ENCODE results near the gene MAP2K5. TPM values are rescaled to one million over a fixed set of nuclear protein-coding genes. Genes with fewer than 3 reads are reported as not detected.

MAP2K5 gene
- total RNA-seq, 1 experiment from 2014 or later, result 15.0 TPM

- Mint-ChIP-seq H3K4me1 (peaks cover 27 to 63% of the 10 kb centered on the region in 2 experiments), H3K27ac (no peak overlapping the region), H3K27me3 (ENCODE audit: low read depth) (no peaks in the 10 kb centered on the region), H3K36me3 (ENCODE audit: insufficient read depth in 1 of 3, low read depth in 3 of 3) (no peaks in the 10 kb centered on the region), H3K9me3 (no peaks in the 10 kb centered on the region), H3K4me3 (no peak overlapping the region)
- no peak overlapping the region for H2AFZ ChIP-seq (ENCODE audit: low read length)
- peaks cover 3% of the 10 kb centered on the region; the same call in 1 of the 2 replicates for H3K4me1 ChIP-seq (ENCODE audit: insufficient read depth, low read length)
- H4K91ac ChIP-seq (ENCODE audit: insufficient read length, low read depth, low read length), result no peak overlapping the region
- no peak overlapping the region for H3K18ac ChIP-seq (ENCODE audit: insufficient read length, low read depth, low read length)
- H3K79me2 ChIP-seq (ENCODE audit: insufficient read depth, low read length), result no peaks in the 10 kb centered on the region
- H2BK20ac ChIP-seq (ENCODE audit: low read depth, low read length, poor library complexity, severe bottlenecking), result no peak overlapping the region
- no peak overlapping the region for H3K14ac ChIP-seq (ENCODE audit: insufficient read depth, low read length)
- H3K56ac ChIP-seq (ENCODE audit: insufficient read length, low read depth, low read length), result no peak overlapping the region
- no peak overlapping the region for H4K5ac ChIP-seq (ENCODE audit: insufficient read length, low read depth, low read length)
- H4K20me1 ChIP-seq (ENCODE audit: control insufficient read depth, insufficient read depth, insufficient read length), result no peaks in the 10 kb centered on the region
- H2BK15ac ChIP-seq (ENCODE audit: low read depth, low read length), result no peak overlapping the region
- no peaks in the 10 kb centered on the region for H3K79me1 ChIP-seq (ENCODE audit: insufficient read depth, low read depth, low read length, poor library complexity, severe bottlenecking)
- no peak overlapping the region for H2AK5ac ChIP-seq (ENCODE audit: insufficient read length, low read length)
- H3T11ph ChIP-seq (ENCODE audit: low read length), result no peak overlapping the region
- H3K27me3 ChIP-seq (ENCODE audit: insufficient read depth, low read length), result no peaks in the 10 kb centered on the region; the same call in 1 of the 2 replicates
- no CpG with 5 or more reads among the region's 3 CpGs for WGBS (ENCODE audit: extremely low coverage, insufficient read length, low lambda C conversion rate)
- H2BK12ac ChIP-seq (ENCODE audit: insufficient read length, low read depth, low read length), result no peak overlapping the region
- TF ChIP-seq, protein P1, sequence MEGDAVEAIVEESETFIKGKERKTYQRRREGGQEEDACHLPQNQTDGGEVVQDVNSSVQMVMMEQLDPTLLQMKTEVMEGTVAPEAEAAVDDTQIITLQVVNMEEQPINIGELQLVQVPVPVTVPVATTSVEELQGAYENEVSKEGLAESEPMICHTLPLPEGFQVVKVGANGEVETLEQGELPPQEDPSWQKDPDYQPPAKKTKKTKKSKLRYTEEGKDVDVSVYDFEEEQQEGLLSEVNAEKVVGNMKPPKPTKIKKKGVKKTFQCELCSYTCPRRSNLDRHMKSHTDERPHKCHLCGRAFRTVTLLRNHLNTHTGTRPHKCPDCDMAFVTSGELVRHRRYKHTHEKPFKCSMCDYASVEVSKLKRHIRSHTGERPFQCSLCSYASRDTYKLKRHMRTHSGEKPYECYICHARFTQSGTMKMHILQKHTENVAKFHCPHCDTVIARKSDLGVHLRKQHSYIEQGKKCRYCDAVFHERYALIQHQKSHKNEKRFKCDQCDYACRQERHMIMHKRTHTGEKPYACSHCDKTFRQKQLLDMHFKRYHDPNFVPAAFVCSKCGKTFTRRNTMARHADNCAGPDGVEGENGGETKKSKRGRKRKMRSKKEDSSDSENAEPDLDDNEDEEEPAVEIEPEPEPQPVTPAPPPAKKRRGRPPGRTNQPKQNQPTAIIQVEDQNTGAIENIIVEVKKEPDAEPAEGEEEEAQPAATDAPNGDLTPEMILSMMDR (conservative IDR thresholded peaks at IDR 0.05), result no peak
- H3K4ac ChIP-seq (ENCODE audit: low read depth, low read length), result no peak overlapping the region
- H3K9me3 ChIP-seq (ENCODE audit: control insufficient read depth, low read depth, low read length), result no peaks in the 10 kb centered on the region
- H3K4me2 ChIP-seq (ENCODE audit: insufficient read depth, insufficient read length, low read length), result no peak overlapping the region
- H3K9ac ChIP-seq (ENCODE audit: extremely low read depth, insufficient read length, low read length), result no peak overlapping the region
- H4K8ac ChIP-seq (replicated peaks; ENCODE audit: insufficient read length, low read depth, low read length), result no peak overlapping the region
- no peak overlapping the region for H3K23ac ChIP-seq (ENCODE audit: insufficient read length, low read depth, low read length)
- no peak overlapping the region for H2BK120ac ChIP-seq (ENCODE audit: low read depth, low read length, poor library complexity, severe bottlenecking)
- no peak overlapping the region for H2BK5ac ChIP-seq (ENCODE audit: insufficient read length, low read length)
- DNase-seq, result no peak
- H3K27ac ChIP-seq (ENCODE audit: insufficient read length, low read depth, low read length), result no peak overlapping the region
- no peaks in the 10 kb centered on the region for H3K23me2 ChIP-seq (ENCODE audit: insufficient read length, low read depth, low read length, poor library complexity, severe bottlenecking)
Observed at GRCh38 chr15:67770358-67770628, 227.8 kb downstream of the MAP2K5 start.
